Astrocyte of the spinal cord (primary cell): ENCODE data around the gene PEA15.

ENCODE experiments used
- DNase-seq: peaks from one replicate; pipeline ENCODE4 v3.0.0; 2011; ENCODE audit warnings: low read depth, low spot score
- H3K4me3 ChIP-seq: 2 replicates; pipeline ENCODE4 v1.5.1; 2011; ENCODE audit warnings: low read depth, mild to moderate bottlenecking, low read length, moderate library complexity
- in situ Hi-C: cut with HindIII; loops from 2 replicates; pipeline ENCODE4 v1.10.0; 2017; ENCODE audit warnings: low sequenced_read_pairs
- TF ChIP-seq, protein P1 (sequence below): IDR thresholded peaks from 2 replicates; pipeline ENCODE4 v1.5.1; 2012; ENCODE audit warnings: low read depth, mild to moderate bottlenecking, low read length, inconsistent platforms

The PEA15 gene

DNA sequence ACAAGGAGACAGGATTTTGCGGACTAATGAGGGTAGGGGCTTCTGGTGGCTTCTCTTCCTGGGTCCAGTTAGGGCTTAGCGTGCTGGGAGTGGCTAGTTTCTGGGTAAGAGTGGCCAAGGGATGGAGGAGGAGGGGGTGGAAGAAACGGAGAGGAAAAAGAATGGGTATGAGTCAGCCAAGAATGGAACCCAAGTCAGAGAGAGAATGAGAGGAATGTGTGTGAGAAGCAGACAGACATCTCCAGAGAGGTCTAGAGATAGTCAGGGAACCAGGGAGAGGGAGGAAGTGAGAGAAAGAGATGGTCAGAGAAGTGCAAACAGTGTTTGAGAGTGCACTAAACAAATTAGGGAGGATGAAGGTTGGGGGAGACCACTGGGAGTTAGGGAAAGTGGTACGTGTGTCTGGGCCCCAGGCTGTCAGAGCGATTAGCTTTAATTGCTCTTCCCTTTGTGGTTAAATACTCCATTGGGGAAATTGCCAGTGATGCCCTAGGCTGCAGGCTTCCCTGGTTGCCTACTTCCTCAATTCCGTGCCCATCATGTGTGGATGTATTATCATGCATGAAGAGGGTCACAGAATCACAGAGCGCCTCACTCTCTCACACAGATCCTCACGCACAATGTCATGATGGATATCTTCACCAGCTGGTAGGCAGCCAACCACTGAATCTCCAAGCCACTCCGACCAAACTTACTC lies 1.4 kb downstream of the PEA15 start:
- DNase-seq = peak; percentile 85
- TF ChIP-seq, protein P1, sequence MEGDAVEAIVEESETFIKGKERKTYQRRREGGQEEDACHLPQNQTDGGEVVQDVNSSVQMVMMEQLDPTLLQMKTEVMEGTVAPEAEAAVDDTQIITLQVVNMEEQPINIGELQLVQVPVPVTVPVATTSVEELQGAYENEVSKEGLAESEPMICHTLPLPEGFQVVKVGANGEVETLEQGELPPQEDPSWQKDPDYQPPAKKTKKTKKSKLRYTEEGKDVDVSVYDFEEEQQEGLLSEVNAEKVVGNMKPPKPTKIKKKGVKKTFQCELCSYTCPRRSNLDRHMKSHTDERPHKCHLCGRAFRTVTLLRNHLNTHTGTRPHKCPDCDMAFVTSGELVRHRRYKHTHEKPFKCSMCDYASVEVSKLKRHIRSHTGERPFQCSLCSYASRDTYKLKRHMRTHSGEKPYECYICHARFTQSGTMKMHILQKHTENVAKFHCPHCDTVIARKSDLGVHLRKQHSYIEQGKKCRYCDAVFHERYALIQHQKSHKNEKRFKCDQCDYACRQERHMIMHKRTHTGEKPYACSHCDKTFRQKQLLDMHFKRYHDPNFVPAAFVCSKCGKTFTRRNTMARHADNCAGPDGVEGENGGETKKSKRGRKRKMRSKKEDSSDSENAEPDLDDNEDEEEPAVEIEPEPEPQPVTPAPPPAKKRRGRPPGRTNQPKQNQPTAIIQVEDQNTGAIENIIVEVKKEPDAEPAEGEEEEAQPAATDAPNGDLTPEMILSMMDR = no peak
- peak overlapping the region; percentile 96 for H3K4me3 ChIP-seq
- in situ Hi-C loops = no loop called here

DNA sequence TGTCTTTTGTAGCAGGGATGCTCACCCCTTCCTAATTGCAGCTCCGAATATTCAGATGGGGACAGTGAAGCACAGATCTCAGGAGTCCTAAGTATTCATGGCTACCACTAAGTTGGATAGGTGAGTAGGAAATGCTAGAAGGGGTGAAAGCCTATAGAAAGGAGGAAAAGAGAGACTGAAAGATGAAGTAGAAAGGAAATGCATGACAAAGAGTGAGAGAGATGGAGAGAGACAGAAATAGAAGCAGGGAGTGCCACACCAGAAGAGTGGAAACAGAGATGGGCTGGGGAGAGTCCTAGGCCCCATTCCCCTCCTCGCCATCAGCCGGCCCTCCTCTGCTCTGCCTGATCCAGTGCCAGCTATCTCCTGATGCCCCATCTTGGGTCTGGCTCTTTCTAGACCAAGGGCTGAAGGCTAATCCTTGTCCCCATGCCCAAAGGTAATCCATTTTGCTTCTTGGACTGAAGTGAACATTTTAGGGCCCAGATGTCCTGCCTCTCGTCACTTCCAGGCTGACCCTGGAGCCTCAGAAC lies 2.0 kb downstream of the PEA15 start:
- peak overlapping the region; percentile 96 for H3K4me3 ChIP-seq
- in situ Hi-C loops = no loop called here
- DNase-seq = no peak
- TF ChIP-seq, protein P1 = no peak

DNA sequence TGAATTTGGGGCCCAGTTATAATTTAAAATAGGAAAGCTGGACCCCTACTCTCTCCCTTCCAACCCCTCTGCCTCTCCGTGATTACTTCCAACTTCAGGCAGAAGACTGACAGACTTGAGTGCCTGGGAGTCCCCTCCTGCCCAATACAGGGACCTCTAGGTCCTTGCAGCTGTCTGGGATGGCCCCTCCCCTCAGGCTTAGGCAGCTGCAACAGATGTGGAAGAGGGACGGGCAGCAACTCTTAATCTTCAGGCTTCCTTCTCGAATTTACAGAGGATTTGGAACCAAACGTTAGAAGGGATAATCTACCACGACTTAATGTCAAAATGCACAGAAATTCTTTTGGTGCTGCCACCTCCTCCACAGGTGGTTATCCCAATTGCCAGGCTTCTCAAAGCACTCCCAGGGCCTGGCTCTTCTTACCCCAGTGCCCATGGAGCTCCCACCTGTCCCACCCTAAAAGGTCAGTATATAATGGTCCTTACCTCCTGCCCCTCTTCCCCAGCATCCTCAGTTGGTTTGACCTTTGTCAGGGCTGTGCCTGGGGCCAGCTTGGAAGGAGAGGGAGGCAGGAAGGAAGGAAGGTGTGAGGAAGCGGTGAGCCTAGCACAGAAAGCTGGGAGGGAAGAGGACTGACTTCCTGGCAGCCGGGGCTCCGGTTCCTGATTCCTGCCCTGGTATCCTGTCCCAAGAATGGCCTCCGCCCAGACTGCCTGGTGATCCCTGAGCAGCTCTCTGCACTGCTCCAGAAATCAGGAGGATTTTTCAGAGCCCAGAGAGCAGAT lies 2.8 kb downstream of the PEA15 start:
- in situ Hi-C loops = no loop called here
- TF ChIP-seq, protein P1 = no peak
- no peak for DNase-seq
- no peak overlapping the region for H3K4me3 ChIP-seq

DNA sequence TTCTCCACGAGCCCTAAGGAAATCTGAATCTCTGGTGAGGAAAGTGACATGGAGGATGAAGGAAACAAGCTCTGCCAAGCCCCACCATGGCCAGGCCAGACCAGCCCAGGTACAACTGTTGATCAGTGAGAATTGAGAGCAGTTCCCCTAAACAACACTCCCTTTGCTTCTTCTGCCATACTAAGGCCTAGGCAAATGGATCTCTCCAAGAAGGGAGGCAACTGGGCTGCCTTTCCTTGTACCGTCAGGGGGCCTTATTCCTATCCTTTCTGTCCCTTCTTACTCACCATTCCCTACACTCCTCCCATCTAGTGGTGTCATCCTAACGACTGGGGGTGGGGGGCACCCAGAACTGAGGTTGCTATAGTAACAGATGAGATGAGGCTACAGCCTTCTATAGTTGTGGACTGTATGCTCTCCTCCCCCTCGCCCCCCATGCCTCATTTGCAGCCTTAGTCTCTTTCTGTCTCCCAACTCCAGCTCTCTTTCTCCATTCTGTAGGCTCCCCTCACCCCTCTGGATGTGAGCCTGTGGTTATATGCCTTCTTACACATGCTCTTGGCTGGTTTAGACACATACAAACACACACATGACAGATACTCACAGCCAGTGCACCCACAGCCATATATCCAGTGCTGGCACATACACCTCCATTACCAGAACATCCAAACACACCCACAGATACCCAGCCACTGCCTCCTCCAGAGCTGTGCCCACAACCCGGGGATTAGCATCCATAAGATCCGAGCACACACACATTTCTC lies 3.6 kb downstream of the PEA15 start:
- TF ChIP-seq, protein P1 = no peak
- H3K4me3 ChIP-seq = no peak overlapping the region
- no peak for DNase-seq
- in situ Hi-C loops = no loop called here

DNA sequence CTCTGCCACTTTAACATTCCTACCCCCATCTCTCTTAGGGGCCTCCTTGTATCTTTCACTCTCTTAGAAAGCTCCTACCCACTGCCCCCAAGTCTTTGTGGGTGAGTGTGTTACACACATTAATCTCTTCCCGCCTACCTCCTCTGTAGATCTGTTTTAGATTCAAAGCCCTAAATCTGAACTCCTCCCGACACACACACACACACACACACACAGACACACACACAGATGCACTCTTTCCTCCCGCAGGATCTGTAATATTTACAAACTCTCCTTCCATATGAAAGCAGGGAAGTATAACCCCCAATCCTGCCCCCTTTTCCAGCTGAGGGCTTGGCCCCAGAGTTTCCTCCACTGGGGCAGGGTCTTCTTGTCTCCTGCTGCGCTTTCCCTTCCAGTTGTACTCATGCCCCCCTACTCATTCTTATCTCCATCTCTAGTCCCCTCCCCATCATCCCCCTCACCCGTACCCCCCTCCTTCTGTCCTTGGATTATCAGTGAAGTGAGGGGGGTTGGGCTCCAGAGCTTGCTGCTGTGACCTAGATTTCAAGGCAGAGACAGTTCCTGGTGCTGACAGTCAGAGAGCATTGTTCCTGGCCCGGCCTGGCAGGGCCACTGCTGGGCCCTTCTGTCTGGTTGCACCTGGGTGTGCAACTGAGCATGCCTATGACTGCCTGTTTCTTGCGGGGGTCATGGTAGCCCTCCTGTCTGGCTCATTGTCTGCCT lies 4.3 kb downstream of the PEA15 start:
- no peak overlapping the region for H3K4me3 ChIP-seq
- DNase-seq = no peak
- TF ChIP-seq, protein P1 = no peak
- in situ Hi-C loops = no loop called here

DNA sequence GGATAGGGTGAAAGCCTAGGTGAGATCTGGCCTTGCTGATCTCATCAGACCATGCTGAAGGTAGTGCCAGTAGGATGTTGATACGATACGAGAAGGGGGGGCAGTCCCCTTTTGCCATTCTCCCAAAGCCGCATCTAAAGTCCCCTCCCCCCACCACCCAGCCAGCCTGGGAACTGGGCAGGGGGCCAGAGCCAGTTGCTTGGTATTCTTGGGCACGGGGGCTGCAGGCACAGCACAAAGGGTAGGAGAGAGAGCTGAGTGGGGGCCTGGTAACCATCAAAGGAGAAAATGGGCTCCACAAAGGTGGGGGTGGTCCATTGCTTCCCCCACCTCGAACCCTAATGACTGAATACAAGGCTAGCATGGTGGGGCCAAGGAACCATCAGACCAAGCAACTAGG lies 5.4 kb downstream of the PEA15 start:
- in situ Hi-C loops = no loop called here
- TF ChIP-seq, protein P1 = no peak
- no peak for DNase-seq
- H3K4me3 ChIP-seq = no peak overlapping the region
